Measurements from ENCODE around the gene ISCA1.

ISCA1 gene

GRCh38 chr9:86219606-86220005 lies 62.7 kb downstream of the ISCA1 start:
- Histone ChIP-seq H3K4me3 (ENCODE audit: low read depth in 1 of 2, low read length in 2 of 2) (no peak overlapping the region), H3K4me1 (ENCODE audit: insufficient read depth, low read length) (no peaks in the 10 kb centered on the region), H3K9ac (ENCODE audit: low read length) (no peak overlapping the region), H3K36me3 (ENCODE audit: insufficient read depth, low read length) (no peaks in the 10 kb centered on the region), H3K9me3 (ENCODE audit: low read length) (no peaks in the 10 kb centered on the region), H3K27ac (ENCODE audit: low read depth, low read length) (no peak overlapping the region), H3K27me3 (ENCODE audit: control insufficient read depth in 1 of 2, insufficient read depth in 2 of 2, low read length in 2 of 2) (no peaks in the 10 kb centered on the region)

DNA sequence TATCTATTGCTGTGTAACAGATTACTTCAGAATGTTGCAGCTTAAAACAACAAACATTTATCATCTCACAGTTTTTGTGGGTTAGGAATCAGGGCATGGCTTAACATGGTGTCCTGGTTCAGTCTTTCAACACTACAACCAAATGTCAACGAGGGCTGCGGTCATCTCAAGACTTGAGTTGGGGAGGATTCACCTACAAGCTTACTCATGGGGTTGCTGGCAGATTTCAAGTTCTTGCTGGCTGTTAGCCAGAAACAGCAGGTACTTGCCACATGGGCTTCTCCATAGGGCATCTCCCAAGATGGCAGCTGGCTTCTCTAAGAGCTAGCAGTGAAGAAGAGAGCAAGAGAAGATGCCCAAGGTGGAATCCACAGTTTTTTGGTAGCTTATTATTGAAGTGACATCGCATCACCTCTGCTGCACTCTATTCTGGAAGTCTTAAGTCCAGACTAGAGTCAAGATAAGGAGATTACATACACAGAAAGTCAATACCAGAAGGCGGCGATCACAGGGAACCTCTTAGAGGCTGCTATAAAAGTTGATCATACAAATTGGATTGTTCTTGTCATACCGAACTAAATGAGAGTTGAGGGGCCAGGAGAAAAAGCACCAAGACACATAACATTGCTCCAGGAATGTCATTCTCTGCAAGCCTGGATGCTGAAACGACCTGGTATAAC lies 65.1 kb downstream of the ISCA1 start:
- no peaks in the 10 kb centered on the region for H3K9me3 ChIP-seq (ENCODE audit: low read length)
- no peaks in the 10 kb centered on the region for H3K27me3 ChIP-seq (ENCODE audit: control insufficient read depth in 1 of 2, insufficient read depth in 2 of 2, low read length in 2 of 2)
- H3K36me3 ChIP-seq (ENCODE audit: insufficient read depth, low read length): no peaks in the 10 kb centered on the region
- no peak overlapping the region for H3K27ac ChIP-seq (ENCODE audit: low read depth, low read length)
- H3K9ac ChIP-seq (ENCODE audit: low read length): no peak overlapping the region
- no peaks in the 10 kb centered on the region for H3K4me1 ChIP-seq (ENCODE audit: insufficient read depth, low read length)
- no peak overlapping the region for H3K4me3 ChIP-seq (ENCODE audit: low read depth in 1 of 2, low read length in 2 of 2)

Data from muscle layer of colon (tissue), 2 donors.